ENCODE results near the gene RASGRP2.

DNA sequence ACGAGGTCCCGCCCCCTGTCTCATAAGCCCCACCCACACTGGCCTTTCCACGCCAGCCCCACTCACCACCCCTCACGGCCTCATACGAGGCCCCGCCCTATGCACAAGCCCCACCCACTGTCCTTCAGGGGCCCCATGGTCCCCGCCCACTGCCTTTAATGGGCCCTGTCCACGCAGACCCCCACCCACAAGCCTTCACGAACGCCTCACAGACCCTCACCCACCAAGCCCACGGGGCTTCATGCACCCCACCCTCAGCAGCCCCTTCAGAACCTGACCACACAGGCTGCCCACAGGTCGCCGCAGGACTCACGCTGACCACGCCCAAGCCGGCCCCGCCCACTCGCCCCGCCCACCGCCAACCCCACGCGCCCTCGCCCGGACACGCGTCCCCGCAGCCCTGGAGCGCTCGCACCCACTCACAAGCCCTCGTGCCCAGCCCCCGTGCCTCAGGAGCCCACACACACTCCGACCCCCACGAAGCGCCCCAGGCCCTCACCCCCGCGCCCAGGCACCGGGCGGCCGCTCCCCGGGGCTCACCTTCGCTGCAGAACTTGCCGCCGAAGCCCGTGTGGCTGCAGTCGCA, 31.4 kb downstream of the RASGRP2 start:
- TF ChIP-seq, protein P1, sequence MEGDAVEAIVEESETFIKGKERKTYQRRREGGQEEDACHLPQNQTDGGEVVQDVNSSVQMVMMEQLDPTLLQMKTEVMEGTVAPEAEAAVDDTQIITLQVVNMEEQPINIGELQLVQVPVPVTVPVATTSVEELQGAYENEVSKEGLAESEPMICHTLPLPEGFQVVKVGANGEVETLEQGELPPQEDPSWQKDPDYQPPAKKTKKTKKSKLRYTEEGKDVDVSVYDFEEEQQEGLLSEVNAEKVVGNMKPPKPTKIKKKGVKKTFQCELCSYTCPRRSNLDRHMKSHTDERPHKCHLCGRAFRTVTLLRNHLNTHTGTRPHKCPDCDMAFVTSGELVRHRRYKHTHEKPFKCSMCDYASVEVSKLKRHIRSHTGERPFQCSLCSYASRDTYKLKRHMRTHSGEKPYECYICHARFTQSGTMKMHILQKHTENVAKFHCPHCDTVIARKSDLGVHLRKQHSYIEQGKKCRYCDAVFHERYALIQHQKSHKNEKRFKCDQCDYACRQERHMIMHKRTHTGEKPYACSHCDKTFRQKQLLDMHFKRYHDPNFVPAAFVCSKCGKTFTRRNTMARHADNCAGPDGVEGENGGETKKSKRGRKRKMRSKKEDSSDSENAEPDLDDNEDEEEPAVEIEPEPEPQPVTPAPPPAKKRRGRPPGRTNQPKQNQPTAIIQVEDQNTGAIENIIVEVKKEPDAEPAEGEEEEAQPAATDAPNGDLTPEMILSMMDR (IDR thresholded peaks at IDR 0.05) = no peak
- TF ChIP-seq POLR2A (IDR thresholded peaks at IDR 0.05) (no peak), EP300 (IDR thresholded peaks at IDR 0.05) (no peak)
